Measurements from ENCODE around the gene GAA. TPM values are rescaled to one million over a fixed set of nuclear protein-coding genes. Genes with fewer than 3 reads are reported as not detected.

Gene GAA
- total and polyA plus RNA-seq, 2 of the 13 experiments (the other 11 are each of a cell fraction or from before 2014, with no cell fraction given) = 21.6 to 36.4 TPM

DNA sequence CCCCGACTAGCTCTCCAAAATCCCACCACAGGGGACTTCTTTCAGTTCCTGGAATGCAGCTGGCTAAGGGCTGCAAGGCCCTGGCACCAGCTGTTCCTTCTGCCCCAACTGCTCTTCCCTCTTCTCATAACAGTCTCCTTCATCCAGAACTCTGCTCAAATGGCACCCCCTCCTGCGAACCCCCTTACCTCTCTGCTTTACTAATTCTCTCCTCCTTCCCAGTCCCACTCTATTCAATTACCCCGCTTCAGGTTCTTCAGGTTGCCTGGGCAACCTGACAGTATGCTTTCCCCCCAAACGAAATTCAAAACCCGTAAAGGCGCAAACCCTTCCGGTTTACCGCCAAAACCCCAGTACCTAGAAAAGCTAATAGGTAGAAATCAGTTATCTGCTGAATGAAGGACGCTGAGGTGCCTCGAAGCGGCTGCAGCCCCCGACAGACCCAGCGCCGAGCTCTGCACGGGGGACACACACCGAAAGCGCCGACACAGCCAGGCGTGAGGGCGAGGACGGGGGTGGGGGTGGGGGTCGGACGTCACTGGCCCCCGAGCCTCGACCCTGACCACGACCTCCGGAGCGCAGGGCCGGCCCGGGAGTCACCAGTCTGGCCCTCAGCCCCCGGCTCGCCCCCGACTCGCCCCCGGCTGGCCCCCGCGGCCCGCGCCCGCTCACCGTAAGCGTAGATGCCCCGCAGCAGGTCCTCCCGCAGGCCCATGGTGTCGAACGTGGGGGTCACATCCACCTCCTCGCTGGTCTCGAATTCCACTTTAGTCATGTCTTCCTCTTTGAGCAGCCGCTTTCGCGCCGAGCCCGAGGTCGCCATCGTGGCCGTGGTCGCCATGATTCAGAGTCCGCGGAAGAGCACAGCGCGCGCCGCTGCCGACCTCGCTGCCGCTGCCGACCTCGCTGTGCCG, 45.0 kb downstream of the GAA start (continued):
- 0 out of 2 replicates have a peak, but pooled peaks have one; percentile 3 for TF ChIP-seq NRL (CRISPR knock-in tag; IDR thresholded peaks at IDR 0.05; ENCODE audit: borderline replicate concordance)
- TF ChIP-seq, protein P1, sequence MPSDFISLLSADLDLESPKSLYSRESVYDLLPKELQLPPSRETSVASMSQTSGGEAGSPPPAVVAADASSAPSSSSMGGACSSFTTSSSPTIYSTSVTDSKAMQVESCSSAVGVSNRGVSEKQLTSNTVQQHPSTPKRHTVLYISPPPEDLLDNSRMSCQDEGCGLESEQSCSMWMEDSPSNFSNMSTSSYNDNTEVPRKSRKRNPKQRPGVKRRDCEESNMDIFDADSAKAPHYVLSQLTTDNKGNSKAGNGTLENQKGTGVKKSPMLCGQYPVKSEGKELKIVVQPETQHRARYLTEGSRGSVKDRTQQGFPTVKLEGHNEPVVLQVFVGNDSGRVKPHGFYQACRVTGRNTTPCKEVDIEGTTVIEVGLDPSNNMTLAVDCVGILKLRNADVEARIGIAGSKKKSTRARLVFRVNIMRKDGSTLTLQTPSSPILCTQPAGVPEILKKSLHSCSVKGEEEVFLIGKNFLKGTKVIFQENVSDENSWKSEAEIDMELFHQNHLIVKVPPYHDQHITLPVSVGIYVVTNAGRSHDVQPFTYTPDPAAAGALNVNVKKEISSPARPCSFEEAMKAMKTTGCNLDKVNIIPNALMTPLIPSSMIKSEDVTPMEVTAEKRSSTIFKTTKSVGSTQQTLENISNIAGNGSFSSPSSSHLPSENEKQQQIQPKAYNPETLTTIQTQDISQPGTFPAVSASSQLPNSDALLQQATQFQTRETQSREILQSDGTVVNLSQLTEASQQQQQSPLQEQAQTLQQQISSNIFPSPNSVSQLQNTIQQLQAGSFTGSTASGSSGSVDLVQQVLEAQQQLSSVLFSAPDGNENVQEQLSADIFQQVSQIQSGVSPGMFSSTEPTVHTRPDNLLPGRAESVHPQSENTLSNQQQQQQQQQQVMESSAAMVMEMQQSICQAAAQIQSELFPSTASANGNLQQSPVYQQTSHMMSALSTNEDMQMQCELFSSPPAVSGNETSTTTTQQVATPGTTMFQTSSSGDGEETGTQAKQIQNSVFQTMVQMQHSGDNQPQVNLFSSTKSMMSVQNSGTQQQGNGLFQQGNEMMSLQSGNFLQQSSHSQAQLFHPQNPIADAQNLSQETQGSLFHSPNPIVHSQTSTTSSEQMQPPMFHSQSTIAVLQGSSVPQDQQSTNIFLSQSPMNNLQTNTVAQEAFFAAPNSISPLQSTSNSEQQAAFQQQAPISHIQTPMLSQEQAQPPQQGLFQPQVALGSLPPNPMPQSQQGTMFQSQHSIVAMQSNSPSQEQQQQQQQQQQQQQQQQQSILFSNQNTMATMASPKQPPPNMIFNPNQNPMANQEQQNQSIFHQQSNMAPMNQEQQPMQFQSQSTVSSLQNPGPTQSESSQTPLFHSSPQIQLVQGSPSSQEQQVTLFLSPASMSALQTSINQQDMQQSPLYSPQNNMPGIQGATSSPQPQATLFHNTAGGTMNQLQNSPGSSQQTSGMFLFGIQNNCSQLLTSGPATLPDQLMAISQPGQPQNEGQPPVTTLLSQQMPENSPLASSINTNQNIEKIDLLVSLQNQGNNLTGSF (CRISPR knock-in tag; IDR thresholded peaks at IDR 0.05) = peak; percentile 72; the same call in 1 of the 2 replicates
- TF ChIP-seq AHR (CRISPR knock-in tag; IDR thresholded peaks at IDR 0.05) = no peak
- no peak for TF ChIP-seq ZEB1 (IDR thresholded peaks at IDR 0.05; ENCODE audit: insufficient replicate concordance, low read depth)
- TF ChIP-seq ZNF205 (CRISPR knock-in tag; IDR thresholded peaks at IDR 0.05) = no peak
- TF ChIP-seq ZKSCAN8 (CRISPR knock-in tag; IDR thresholded peaks at IDR 0.05; ENCODE audit: borderline replicate concordance) = no peak
- TF ChIP-seq, protein P2, sequence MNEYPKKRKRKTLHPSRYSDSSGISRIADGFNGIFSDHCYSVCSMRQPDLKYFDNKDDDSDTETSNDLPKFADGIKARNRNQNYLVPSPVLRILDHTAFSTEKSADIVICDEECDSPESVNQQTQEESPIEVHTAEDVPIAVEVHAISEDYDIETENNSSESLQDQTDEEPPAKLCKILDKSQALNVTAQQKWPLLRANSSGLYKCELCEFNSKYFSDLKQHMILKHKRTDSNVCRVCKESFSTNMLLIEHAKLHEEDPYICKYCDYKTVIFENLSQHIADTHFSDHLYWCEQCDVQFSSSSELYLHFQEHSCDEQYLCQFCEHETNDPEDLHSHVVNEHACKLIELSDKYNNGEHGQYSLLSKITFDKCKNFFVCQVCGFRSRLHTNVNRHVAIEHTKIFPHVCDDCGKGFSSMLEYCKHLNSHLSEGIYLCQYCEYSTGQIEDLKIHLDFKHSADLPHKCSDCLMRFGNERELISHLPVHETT (CRISPR knock-in tag; conservative IDR thresholded peaks at IDR 0.05) = no peak
- no peak for TF ChIP-seq ZNF619 (CRISPR knock-in tag; IDR thresholded peaks at IDR 0.05)
- 0 out of 2 replicates have a peak, but pooled peaks have one; percentile 44 for TF ChIP-seq ZNF33A (CRISPR knock-in tag; IDR thresholded peaks at IDR 0.05; ENCODE audit: borderline replicate concordance)
- no peak for TF ChIP-seq GFI1 (CRISPR knock-in tag; IDR thresholded peaks at IDR 0.05; ENCODE audit: borderline replicate concordance)
- TF ChIP-seq, protein P3, sequence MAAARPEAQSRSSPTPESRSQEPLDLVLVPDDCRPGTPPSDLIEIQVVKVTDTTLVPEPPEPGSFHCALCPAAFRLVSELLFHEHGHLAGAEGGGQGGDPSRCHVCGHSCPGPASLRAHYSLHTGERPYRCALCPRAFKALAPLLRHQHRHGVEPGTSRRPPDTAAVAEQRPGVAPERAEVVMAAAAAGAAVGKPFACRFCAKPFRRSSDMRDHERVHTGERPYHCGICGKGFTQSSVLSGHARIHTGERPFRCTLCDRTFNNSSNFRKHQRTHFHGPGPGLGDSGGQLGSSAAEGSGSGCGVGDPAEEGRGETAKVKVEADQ (CRISPR knock-in tag; IDR thresholded peaks at IDR 0.05; ENCODE audit: borderline replicate concordance) = no peak
- TF ChIP-seq KAT8 (CRISPR knock-in tag; IDR thresholded peaks at IDR 0.05) = no peak
- no peak for TF ChIP-seq HDAC2 (CRISPR knock-in tag; IDR thresholded peaks at IDR 0.05)
- no peak for TF ChIP-seq ZNF234 (CRISPR knock-in tag; conservative IDR thresholded peaks at IDR 0.05)
- TF ChIP-seq MED1 (CRISPR knock-in tag; IDR thresholded peaks at IDR 0.05) = no peak
- TF ChIP-seq, protein P4, sequence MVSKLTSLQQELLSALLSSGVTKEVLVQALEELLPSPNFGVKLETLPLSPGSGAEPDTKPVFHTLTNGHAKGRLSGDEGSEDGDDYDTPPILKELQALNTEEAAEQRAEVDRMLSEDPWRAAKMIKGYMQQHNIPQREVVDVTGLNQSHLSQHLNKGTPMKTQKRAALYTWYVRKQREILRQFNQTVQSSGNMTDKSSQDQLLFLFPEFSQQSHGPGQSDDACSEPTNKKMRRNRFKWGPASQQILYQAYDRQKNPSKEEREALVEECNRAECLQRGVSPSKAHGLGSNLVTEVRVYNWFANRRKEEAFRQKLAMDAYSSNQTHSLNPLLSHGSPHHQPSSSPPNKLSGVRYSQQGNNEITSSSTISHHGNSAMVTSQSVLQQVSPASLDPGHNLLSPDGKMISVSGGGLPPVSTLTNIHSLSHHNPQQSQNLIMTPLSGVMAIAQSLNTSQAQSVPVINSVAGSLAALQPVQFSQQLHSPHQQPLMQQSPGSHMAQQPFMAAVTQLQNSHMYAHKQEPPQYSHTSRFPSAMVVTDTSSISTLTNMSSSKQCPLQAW (CRISPR knock-in tag; IDR thresholded peaks at IDR 0.05) = no peak
- TF ChIP-seq, protein P5, sequence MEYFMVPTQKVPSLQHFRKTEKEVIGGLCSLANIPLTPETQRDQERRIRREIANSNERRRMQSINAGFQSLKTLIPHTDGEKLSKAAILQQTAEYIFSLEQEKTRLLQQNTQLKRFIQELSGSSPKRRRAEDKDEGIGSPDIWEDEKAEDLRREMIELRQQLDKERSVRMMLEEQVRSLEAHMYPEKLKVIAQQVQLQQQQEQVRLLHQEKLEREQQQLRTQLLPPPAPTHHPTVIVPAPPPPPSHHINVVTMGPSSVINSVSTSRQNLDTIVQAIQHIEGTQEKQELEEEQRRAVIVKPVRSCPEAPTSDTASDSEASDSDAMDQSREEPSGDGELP (IDR thresholded peaks at IDR 0.05; ENCODE audit: borderline replicate concordance, low read depth) = peak; percentile 43; the same call in 1 of the 2 replicates

Measured in HepG2 (cell line).